Ishikawa (cell line): ENCODE results near the gene MAGEA4.

Experiments
- CEBPB ChIP-seq: IDR thresholded peaks from 2 replicates; pipeline ENCODE4 v1.6.1; 2012
- CREB1 ChIP-seq: IDR thresholded peaks from 2 replicates; pipeline ENCODE4 v1.6.1; 2012; ENCODE audit warnings: low read depth
- EGR1 ChIP-seq: IDR thresholded peaks from 2 replicates; pipeline ENCODE4 v1.6.1; 2012
- EP300 ChIP-seq: IDR thresholded peaks from 2 replicates; pipeline ENCODE4 v1.6.1; 2012; ENCODE audit warnings: borderline replicate concordance
- FOXM1 ChIP-seq: IDR thresholded peaks from 2 replicates; pipeline ENCODE4 v1.6.1; 2012; ENCODE audit warnings: low read depth, borderline replicate concordance
- NFIC ChIP-seq: IDR thresholded peaks from 2 replicates; pipeline ENCODE4 v1.6.1; 2012
- RAD21 ChIP-seq: IDR thresholded peaks from 2 replicates; pipeline ENCODE4 v1.6.1; 2012; ENCODE audit warnings: low read depth
- TAF1 ChIP-seq: IDR thresholded peaks from 2 replicates; pipeline ENCODE4 v1.6.1; 2012; ENCODE audit warnings: low read depth, mild to moderate bottlenecking
- TCF12 ChIP-seq: IDR thresholded peaks from 2 replicates; pipeline ENCODE4 v1.6.1; 2012; ENCODE audit warnings: low read depth
- TEAD4 ChIP-seq: IDR thresholded peaks from 2 replicates; pipeline ENCODE4 v1.6.1; 2012
- YY1 ChIP-seq: IDR thresholded peaks from 2 replicates; pipeline ENCODE4 v1.6.1; 2012; ENCODE audit warnings: low read depth
- ZBTB7A ChIP-seq: IDR thresholded peaks from 2 replicates; pipeline ENCODE4 v1.6.1; 2012; ENCODE audit warnings: low read depth
- TF ChIP-seq, protein P1 (sequence below): IDR thresholded peaks from 2 replicates; pipeline ENCODE4 v1.6.1; 2012
- TF ChIP-seq, protein P2 (sequence below): IDR thresholded peaks from 2 replicates; pipeline ENCODE4 v1.6.1; 2012
- TF ChIP-seq, protein P3 (sequence below): IDR thresholded peaks from 2 replicates; pipeline ENCODE4 v1.6.1; 2012; ENCODE audit warnings: low read depth, mild to moderate bottlenecking

MAGEA4 gene

DNA sequence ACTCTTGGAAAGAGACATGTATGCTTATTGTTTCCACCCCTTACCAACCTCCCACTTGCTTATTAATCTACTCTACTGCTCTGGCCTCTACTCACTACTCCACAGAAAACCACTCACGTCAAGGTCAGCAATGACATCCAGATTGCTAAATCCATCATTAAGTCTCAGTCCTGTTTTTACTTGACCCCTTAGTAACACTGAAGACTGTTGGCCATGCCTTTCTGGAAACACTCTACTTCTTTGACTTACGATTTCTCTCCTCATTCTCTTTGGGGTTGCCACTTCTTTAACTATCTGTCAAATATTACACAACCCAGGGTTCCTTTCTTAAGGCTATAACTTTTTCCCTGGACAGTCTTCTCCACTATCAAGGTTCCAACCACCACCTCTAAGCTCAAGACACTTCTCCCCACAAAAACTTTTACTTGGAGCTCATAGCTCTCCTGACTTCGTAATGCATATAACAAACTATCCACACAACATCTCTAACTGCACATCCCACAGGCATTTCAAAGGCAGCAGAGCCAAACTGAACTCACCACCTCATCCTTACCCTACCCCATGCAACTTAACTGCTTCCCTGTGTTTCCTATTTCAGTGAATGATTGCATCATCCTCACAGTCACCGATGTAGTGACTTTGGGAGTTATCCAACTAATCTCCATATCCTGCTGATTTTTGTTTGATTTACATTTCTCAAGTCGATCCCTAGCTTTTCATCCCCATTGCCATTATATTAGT is 15.8 kb upstream of the MAGEA4 start:
- TF ChIP-seq TCF12: no peak
- no peak for TF ChIP-seq YY1
- TF ChIP-seq CREB1: no peak
- no peak for TF ChIP-seq ZBTB7A
- TF ChIP-seq TEAD4: no peak
- TF ChIP-seq, protein P1, sequence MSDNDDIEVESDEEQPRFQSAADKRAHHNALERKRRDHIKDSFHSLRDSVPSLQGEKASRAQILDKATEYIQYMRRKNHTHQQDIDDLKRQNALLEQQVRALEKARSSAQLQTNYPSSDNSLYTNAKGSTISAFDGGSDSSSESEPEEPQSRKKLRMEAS: no peak
- TF ChIP-seq EGR1: no peak
- no peak for TF ChIP-seq RAD21
- TF ChIP-seq FOXM1: no peak
- TF ChIP-seq TAF1: no peak
- TF ChIP-seq NFIC: no peak
- no peak for TF ChIP-seq EP300
- TF ChIP-seq, protein P2, sequence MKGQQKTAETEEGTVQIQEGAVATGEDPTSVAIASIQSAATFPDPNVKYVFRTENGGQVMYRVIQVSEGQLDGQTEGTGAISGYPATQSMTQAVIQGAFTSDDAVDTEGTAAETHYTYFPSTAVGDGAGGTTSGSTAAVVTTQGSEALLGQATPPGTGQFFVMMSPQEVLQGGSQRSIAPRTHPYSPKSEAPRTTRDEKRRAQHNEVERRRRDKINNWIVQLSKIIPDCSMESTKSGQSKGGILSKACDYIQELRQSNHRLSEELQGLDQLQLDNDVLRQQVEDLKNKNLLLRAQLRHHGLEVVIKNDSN: no peak
- TF ChIP-seq CEBPB: no peak
- TF ChIP-seq, protein P3, sequence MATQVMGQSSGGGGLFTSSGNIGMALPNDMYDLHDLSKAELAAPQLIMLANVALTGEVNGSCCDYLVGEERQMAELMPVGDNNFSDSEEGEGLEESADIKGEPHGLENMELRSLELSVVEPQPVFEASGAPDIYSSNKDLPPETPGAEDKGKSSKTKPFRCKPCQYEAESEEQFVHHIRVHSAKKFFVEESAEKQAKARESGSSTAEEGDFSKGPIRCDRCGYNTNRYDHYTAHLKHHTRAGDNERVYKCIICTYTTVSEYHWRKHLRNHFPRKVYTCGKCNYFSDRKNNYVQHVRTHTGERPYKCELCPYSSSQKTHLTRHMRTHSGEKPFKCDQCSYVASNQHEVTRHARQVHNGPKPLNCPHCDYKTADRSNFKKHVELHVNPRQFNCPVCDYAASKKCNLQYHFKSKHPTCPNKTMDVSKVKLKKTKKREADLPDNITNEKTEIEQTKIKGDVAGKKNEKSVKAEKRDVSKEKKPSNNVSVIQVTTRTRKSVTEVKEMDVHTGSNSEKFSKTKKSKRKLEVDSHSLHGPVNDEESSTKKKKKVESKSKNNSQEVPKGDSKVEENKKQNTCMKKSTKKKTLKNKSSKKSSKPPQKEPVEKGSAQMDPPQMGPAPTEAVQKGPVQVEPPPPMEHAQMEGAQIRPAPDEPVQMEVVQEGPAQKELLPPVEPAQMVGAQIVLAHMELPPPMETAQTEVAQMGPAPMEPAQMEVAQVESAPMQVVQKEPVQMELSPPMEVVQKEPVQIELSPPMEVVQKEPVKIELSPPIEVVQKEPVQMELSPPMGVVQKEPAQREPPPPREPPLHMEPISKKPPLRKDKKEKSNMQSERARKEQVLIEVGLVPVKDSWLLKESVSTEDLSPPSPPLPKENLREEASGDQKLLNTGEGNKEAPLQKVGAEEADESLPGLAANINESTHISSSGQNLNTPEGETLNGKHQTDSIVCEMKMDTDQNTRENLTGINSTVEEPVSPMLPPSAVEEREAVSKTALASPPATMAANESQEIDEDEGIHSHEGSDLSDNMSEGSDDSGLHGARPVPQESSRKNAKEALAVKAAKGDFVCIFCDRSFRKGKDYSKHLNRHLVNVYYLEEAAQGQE: no peak

DNA sequence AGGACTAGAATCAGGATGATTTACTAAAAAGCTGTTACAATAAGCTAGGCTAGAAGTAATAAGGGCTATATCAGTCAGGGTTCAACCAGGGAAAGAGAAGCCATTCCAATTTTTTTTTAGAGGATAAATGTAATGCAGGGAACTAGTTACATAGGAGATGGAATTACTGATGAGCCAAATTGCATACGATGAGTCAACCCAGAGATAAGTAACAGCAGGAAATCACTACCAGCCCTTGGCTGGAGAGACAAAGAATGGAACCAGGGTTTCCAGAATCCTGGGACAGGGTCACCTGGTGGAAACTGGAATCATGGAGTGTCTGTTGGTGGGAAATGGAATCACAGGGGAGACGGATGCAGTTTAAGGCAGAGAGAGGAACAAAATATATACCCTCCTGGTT is 13.1 kb upstream of the MAGEA4 start:
- TF ChIP-seq, protein P2: no peak
- no peak for TF ChIP-seq CREB1
- TF ChIP-seq YY1: no peak
- TF ChIP-seq, protein P3: no peak
- TF ChIP-seq, protein P1: no peak
- TF ChIP-seq CEBPB: no peak
- no peak for TF ChIP-seq RAD21
- TF ChIP-seq NFIC: no peak
- no peak for TF ChIP-seq TCF12
- TF ChIP-seq EGR1: no peak
- no peak for TF ChIP-seq FOXM1
- no peak for TF ChIP-seq TEAD4
- TF ChIP-seq EP300: no peak

DNA sequence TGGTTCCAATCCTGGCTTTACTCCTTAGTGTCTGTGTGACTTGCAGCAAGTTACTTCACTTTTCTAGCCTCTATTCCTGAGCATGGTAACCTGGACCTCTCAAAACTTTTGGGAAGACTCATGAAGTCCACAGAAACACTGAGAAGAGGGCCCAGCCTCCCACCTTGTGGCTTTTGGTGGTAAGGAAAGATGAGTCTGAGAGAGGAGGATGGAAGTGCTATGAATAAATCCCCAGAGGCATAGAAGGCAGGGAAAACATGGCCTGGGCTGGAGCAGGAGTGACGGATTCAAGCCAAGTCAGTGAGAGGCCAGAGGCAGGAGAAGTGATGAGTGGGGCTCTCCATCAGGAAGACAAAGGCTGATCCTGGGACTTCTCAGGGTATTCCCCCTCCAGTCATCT is 10.9 kb upstream of the MAGEA4 start:
- TF ChIP-seq ZBTB7A (no peak), FOXM1 (no peak), TCF12 (no peak), CREB1 (no peak), YY1 (no peak), TEAD4 (no peak), EGR1 (no peak), EP300 (no peak), NFIC (no peak), RAD21 (no peak), TAF1 (no peak), CEBPB (no peak)
- TF ChIP-seq, protein P3: no peak
- TF ChIP-seq, protein P2: no peak
- TF ChIP-seq, protein P1: no peak
